Thoracic aorta (tissue), 2 donors: Measurements from ENCODE around the gene PPP2R5A. TPM values are rescaled to one million over a fixed set of nuclear protein-coding genes. Genes with fewer than 3 reads are reported as not detected.

Source experiments
- ATAC-seq: fragments of 150-250 bp; one replicate; pipeline ENCODE4 v1.8.0; 2017; ENCODE audit warnings: low read depth; ENCODE audit not compliant: insufficient number of reproducible peaks, low FRiP score
- DNase-seq: peaks from one replicate; pipeline ENCODE4 v3.0.0-alpha.2; 2020; ENCODE audit warnings: low spot score
- H3K27ac ChIP-seq, 2 donors: fragments of 200-600 bp; sonication (generic); 1 replicate in 1 of 2; 2 replicates in 1 of 2; pipeline ENCODE4 v1.5.1; 2016; ENCODE audit warnings: mild to moderate bottlenecking in 2 of 2, moderate library complexity in 2 of 2
- H3K27me3 ChIP-seq: fragments of 200-600 bp; sonication (generic); replicated peaks from 2 replicates; pipeline ENCODE4 v1.6.0; 2016; ENCODE audit warnings: mild to moderate bottlenecking; ENCODE audit not compliant: insufficient read depth
- H3K36me3 ChIP-seq: fragments of 200-600 bp; sonication (generic); one replicate; pipeline ENCODE4 v1.5.1; 2016
- H3K4me1 ChIP-seq, 2 donors: fragments of 200-600 bp; sonication (generic); 1 replicate in 1 of 2; 2 replicates in 1 of 2; pipeline versions ENCODE4 v1.5.1 to v1.6.0; 2016; ENCODE audit warnings: low read depth in 2 of 2, mild to moderate bottlenecking in 1 of 2; ENCODE audit not compliant: control insufficient read depth in 1 of 2
- H3K4me3 ChIP-seq: fragments of 200-600 bp; sonication (generic); 2 replicates; pipeline ENCODE4 v1.5.1; 2016; ENCODE audit warnings: mild to moderate bottlenecking
- H3K9me3 ChIP-seq: fragments of 200-600 bp; sonication (generic); 2 replicates; pipeline ENCODE4 v1.5.1; 2016
- total RNA-seq, 2 donors: library from RNA; depleted of rRNA; stranded (reverse); fragments of >200 nt; gene quantifications; one replicate each; pipeline versions ENCODE4 v1.1.0 to v1.2.3, GENCODE V29; 2016
- TF ChIP-seq, protein P1 (sequence below): fragments of 200-600 bp; sonication (generic); IDR thresholded peaks from one replicate; pipeline ENCODE4 v1.5.1; 2019; ENCODE audit warnings: antibody characterized with exemption

The PPP2R5A gene
- total RNA-seq, 2 donors from 2014 or later, result 46.1 to 50.6 TPM

DNA sequence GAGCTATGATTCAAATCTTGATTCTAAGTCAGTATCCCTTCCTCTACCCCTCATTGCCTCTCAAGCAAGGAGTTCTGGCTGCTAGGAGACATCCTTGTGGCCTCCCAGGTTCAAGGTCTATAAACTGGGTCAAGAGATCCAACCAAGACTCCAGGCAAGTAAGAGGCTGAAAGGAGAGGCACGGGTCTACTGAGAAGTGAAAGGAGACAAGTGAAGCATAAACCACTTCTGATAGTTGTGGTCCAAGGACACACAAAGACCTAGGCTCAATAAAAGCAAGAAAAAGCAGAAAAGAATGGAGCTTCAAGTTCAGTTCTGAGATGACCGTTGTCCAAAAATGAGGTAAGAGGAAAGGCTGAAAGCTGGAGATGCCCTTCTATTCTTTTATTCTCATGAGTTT, 17.8 kb upstream of the PPP2R5A start:
- Histone ChIP-seq H3K9me3 (no peaks in the 10 kb centered on the region), H3K27ac (no peak overlapping the region), H3K36me3 (no peaks in the 10 kb centered on the region), H3K4me1 (no peaks in the 10 kb centered on the region), H3K27me3 (no peaks in the 10 kb centered on the region), H3K4me3 (no peak overlapping the region)
- ATAC-seq (no peak), DNase-seq (no peak)
- TF ChIP-seq, protein P1, sequence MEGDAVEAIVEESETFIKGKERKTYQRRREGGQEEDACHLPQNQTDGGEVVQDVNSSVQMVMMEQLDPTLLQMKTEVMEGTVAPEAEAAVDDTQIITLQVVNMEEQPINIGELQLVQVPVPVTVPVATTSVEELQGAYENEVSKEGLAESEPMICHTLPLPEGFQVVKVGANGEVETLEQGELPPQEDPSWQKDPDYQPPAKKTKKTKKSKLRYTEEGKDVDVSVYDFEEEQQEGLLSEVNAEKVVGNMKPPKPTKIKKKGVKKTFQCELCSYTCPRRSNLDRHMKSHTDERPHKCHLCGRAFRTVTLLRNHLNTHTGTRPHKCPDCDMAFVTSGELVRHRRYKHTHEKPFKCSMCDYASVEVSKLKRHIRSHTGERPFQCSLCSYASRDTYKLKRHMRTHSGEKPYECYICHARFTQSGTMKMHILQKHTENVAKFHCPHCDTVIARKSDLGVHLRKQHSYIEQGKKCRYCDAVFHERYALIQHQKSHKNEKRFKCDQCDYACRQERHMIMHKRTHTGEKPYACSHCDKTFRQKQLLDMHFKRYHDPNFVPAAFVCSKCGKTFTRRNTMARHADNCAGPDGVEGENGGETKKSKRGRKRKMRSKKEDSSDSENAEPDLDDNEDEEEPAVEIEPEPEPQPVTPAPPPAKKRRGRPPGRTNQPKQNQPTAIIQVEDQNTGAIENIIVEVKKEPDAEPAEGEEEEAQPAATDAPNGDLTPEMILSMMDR, result no peak

DNA sequence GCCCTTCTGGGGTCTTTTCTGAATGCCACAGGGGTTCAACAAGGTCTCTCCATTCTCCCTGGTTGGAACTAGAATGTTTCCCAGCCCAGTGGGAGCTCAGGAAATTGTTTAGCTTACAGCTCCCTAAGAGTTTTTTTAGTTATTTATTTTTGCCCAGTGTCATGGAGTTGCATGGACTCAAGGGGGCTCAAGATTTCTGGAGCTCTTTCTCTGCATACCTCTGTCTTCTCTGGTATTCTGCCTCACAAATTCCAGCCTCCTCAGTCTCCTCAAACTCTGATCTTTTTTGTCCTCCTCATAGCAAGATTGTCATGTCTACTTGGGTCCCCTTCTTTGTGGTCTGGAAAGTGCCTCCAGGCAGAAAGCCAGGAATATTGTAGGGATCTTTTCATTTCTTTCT, 15.9 kb upstream of the PPP2R5A start:
- no peaks in the 10 kb centered on the region for H3K9me3 ChIP-seq
- TF ChIP-seq, protein P1, result no peak
- no peak for ATAC-seq
- no peak for DNase-seq
- H3K27ac ChIP-seq, result no peak overlapping the region
- H3K4me3 ChIP-seq, result no peak overlapping the region
- no peaks in the 10 kb centered on the region for H3K36me3 ChIP-seq
- no peaks in the 10 kb centered on the region for H3K27me3 ChIP-seq
- no peaks in the 10 kb centered on the region for H3K4me1 ChIP-seq

DNA sequence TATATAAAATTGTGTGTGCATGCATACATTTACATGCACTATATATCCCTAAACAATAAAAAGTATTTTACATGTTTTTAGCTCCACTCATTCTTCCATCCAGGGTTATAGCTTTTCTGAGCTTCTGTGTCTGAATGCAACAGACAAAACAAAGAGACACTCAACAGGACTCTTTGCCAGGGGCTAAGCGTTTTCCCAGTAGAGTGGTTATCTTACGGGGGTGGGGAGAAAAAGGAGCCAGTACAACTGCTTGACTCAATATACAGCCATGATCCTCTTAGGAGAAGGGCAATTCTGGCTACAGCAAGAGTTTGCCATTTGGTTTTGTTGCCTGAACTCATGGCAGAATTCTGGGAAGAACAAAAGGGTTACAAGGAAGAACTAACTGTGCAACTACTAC, 14.6 kb upstream of the PPP2R5A start:
- Histone ChIP-seq H3K36me3 (no peaks in the 10 kb centered on the region), H3K4me1 (no peaks in the 10 kb centered on the region), H3K27me3 (no peaks in the 10 kb centered on the region), H3K9me3 (no peaks in the 10 kb centered on the region), H3K4me3 (no peak overlapping the region), H3K27ac (no peak overlapping the region)
- no peak for DNase-seq
- TF ChIP-seq, protein P1, result no peak
- no peak for ATAC-seq

DNA sequence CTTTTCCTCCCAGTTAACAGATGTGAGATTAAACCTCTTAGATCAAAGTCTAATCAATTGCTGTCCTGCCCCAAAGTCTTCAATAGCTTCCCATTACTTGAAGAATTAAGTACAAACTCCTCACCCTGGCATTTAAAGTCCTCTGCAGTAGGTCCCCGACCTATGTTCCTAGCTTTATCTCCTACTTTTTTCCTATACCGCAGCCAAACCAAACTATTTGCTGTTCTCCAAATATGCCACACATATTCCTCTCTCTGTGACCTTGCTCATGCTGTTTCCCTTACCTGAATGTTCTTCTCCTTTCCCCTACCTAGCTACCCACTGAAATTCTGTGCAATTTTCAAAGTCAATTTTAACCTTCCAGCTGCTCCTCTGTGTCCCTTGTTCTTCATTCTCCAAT, 14.0 kb upstream of the PPP2R5A start:
- H3K27ac ChIP-seq, result no peak overlapping the region
- TF ChIP-seq, protein P1, result no peak
- no peaks in the 10 kb centered on the region for H3K27me3 ChIP-seq
- ATAC-seq (no peak), DNase-seq (no peak)
- H3K9me3 ChIP-seq, result no peaks in the 10 kb centered on the region
- H3K4me3 ChIP-seq, result no peak overlapping the region
- H3K4me1 ChIP-seq, result no peaks in the 10 kb centered on the region
- no peaks in the 10 kb centered on the region for H3K36me3 ChIP-seq

DNA sequence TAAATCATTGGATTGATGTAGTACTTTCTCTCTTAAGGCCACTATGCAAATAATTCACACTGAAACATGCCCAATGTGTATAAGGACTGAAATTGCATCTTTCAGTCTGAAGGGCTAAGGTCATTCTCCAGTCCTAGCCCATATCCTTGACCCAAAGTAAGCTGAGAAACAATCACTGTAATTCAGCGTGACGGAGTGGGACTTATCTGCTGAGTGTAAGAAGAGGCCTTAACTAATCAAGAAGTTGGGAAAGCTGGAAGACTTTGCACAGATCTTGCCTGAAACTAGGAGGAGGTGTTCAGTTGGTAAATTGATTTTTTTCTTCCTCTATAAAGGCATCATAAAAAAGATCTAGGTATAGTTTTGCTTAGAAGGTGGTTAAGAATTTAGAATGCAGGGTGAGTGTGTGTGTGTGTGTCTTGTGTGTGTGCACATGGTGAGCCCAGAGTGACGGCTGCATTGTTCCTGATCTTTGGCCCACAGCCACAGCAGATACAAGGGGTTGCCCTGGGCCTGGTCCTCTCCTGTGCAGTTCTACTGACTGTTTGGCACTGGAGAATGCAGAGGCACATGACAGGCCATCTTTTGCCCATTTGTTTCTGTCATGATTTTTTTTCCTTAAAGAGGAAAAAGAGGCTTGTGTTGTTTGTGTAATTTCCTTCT, 13.3 kb upstream of the PPP2R5A start:
- Histone ChIP-seq H3K9me3 (no peaks in the 10 kb centered on the region), H3K4me3 (no peak overlapping the region), H3K27me3 (no peaks in the 10 kb centered on the region), H3K27ac (no peak overlapping the region), H3K4me1 (no peaks in the 10 kb centered on the region), H3K36me3 (no peaks in the 10 kb centered on the region)
- ATAC-seq (no peak), DNase-seq (no peak)
- TF ChIP-seq, protein P1, result no peak
